B cell (primary cell): ENCODE results near the gene CTSH. TPM values are rescaled to one million over a fixed set of nuclear protein-coding genes. Genes with fewer than 3 reads are reported as not detected.
"Not testable (repeated sequence)": the region's sequence is repeated elsewhere in the genome, so short reads cannot be mapped to it uniquely, and the experiment has no call there.

Experiments used
- ATAC-seq: fragments of 200-7000 bp; cut with Tn5 transposase; one replicate; pipeline ENCODE4 v1.10.0; 2021; ENCODE audit warnings: low read depth, mild to moderate bottlenecking, moderate number of reproducible peaks, moderate library complexity
- CTCF ChIA-PET: fragments of 350-600 bp; sonication (Branson Sonifier 250); formaldehyde crosslinking; loops from one replicate; lab custom pipeline; 2021; ENCODE audit warnings: antibody characterized with exemption, inconsistent platforms; lab: Charles Lee
- POLR2A ChIA-PET: fragments of 350-600 bp; sonication (Branson Sonifier 250); formaldehyde crosslinking; loops from one replicate; lab custom pipeline; 2021; ENCODE audit warnings: antibody characterized with exemption; lab: Charles Lee
- DNase-seq: peaks from one replicate; pipeline ENCODE4 v3.0.0; 2013
- H2AFZ ChIP-seq: 2 replicates; pipeline ENCODE4 v1.6.1; 2012; ENCODE audit warnings: mild to moderate bottlenecking, low read depth, low read length; ENCODE audit not compliant: insufficient read depth, poor library complexity, severe bottlenecking
- H3K27ac ChIP-seq, 2 donors: 1 replicate in 1 of 2; 2 replicates in 1 of 2; pipeline ENCODE4 v1.5.1; 2012 to 2013; ENCODE audit warnings: low read length in 2 of 2, mild to moderate bottlenecking in 2 of 2, moderate library complexity in 1 of 2
- H3K27me3 ChIP-seq, 4 experiments: fragments of 200-600 bp in 1 of 4; sonication (generic) in 1 of 4; replicated peaks in 1 of 4; 1 replicate in 2 of 4; 2 replicates in 2 of 4; pipeline versions ENCODE4 v1.6.1 to v1.7.0; 2013 to 2016; ENCODE audit warnings: low read length in 3 of 4, mild to moderate bottlenecking in 2 of 4, mixed read lengths in 1 of 4, moderate library complexity in 1 of 4; ENCODE audit not compliant: insufficient read depth in 4 of 4, control insufficient read depth in 3 of 4; ENCODE audit errors: control extremely low read depth in 1 of 4
- H3K36me3 ChIP-seq, 2 experiments: replicated peaks in 1 of 2; 1 replicate in 1 of 2; 2 replicates in 1 of 2; pipeline versions ENCODE4 v1.6.1 to v1.7.1; 2013; ENCODE audit warnings: low read length in 1 of 2; ENCODE audit not compliant: insufficient read depth in 2 of 2, control insufficient read depth in 1 of 2; ENCODE audit errors: control extremely low read depth in 1 of 2, extremely low read depth in 1 of 2
- H3K4me1 ChIP-seq, 2 donors: fragments of 200-600 bp in 1 of 2; sonication (generic) in 1 of 2; 1 replicate in 1 of 2; 2 replicates in 1 of 2; pipeline versions ENCODE4 v1.5.1 to v1.6.1; 2013 to 2017; ENCODE audit warnings: low read length in 2 of 2; ENCODE audit not compliant: control insufficient read depth in 2 of 2, insufficient read depth in 2 of 2
- H3K4me2 ChIP-seq: replicated peaks from 2 replicates; pipeline ENCODE3; 2012; ENCODE audit warnings: mild to moderate bottlenecking, low read depth, low read length; ENCODE audit not compliant: poor library complexity, severe bottlenecking
- H3K4me3 ChIP-seq, 5 experiments: fragments of 200-600 bp in 1 of 5; sonication (generic) in 1 of 5; 1 replicate in 3 of 5; 2 replicates in 2 of 5; pipeline versions ENCODE4 v1.5.1 to v1.7.0; 2011 to 2016; ENCODE audit warnings: low read length in 4 of 5, mild to moderate bottlenecking in 4 of 5, low read depth in 2 of 5, control low read depth in 1 of 5, moderate library complexity in 1 of 5; ENCODE audit not compliant: insufficient read depth in 1 of 5; ENCODE audit errors: control extremely low read depth in 1 of 5, extremely low read depth in 1 of 5
- H3K79me2 ChIP-seq: fragments of 200-600 bp; sonication (generic); one replicate; pipeline ENCODE4 v1.6.0; 2016; ENCODE audit warnings: low read length; ENCODE audit not compliant: control insufficient read depth, insufficient read depth
- H3K9ac ChIP-seq: fragments of 200-600 bp; sonication (generic); 2 replicates; pipeline ENCODE4 v1.6.1; 2017; ENCODE audit warnings: mild to moderate bottlenecking, low read length, moderate library complexity
- H3K9me3 ChIP-seq, 3 donors: one replicate each; pipeline versions ENCODE4 v1.6.1 to v1.7.1; 2013; ENCODE audit warnings: low read length in 2 of 3; ENCODE audit not compliant: control insufficient read depth in 2 of 3, insufficient read depth in 1 of 3; ENCODE audit errors: control extremely low read depth in 1 of 3
- H4K20me1 ChIP-seq: 2 replicates; pipeline ENCODE4 v1.6.0; 2012; ENCODE audit warnings: mild to moderate bottlenecking, low read length; ENCODE audit not compliant: insufficient read depth, control insufficient read depth, poor library complexity, severe bottlenecking
- H3K27ac Mint-ChIP-seq: one replicate; pipeline ENCODE4 v1.8.0; 2021; ENCODE audit warnings: mixed read lengths
- H3K27me3 Mint-ChIP-seq: one replicate; pipeline ENCODE4 v1.8.0; 2021; ENCODE audit warnings: mixed read lengths
- H3K4me1 Mint-ChIP-seq: one replicate; pipeline ENCODE4 v1.8.0; 2021; ENCODE audit warnings: mixed read lengths
- H3K4me3 Mint-ChIP-seq: one replicate; pipeline ENCODE4 v1.8.0; 2021; ENCODE audit warnings: mixed read lengths
- H3K9me3 Mint-ChIP-seq: one replicate; pipeline ENCODE4 v1.8.0; 2022; ENCODE audit warnings: mixed read lengths; ENCODE audit not compliant: insufficient read depth
- EZH2 ChIP-seq: IDR thresholded peaks from 2 replicates; pipeline ENCODE4 v1.6.1; 2012; ENCODE audit warnings: borderline replicate concordance, low read depth, mild to moderate bottlenecking, moderate library complexity, low read length; ENCODE audit not compliant: insufficient read depth, poor library complexity, severe bottlenecking
- WGBS: methylation state at CpG from one replicate; pipeline ENCODE4 v1.1.5; 2013; ENCODE audit warnings: missing lambda C conversion rate; ENCODE audit not compliant: insufficient coverage; 5-methylcytosine and 5-hydroxymethylcytosine counted together
- intact Hi-C: fragments of 100-400 bp; cut with micrococcal nuclease; formaldehyde crosslinking; loops from one replicate; pipeline ENCODE4 v1.10.0; 2022
- polyA plus RNA-seq: library from polyadenylated mRNA; depleted of rRNA; stranded (reverse); fragments of >200 nt; gene quantifications from 2 replicates; pipeline ENCODE4 v1.2.3, GENCODE V29; 2012
- total RNA-seq, 2 donors: library from RNA; stranded (reverse); fragments of 120-200 nt in 1 of 2; gene quantifications; 1 replicate in 1 of 2; 2 replicates in 1 of 2; pipeline versions ENCODE4 v1.2.3 to v1.2.4, GENCODE V29; 2013 to 2022
- TF ChIP-seq, protein P1 (sequence below): fragments of 200-600 bp; IDR thresholded peaks from one replicate; pipeline ENCODE4 v1.8.0; 2022; ENCODE audit warnings: antibody characterized with exemption, mild to moderate bottlenecking

Gene CTSH
- total and polyA plus RNA-seq, 2 donors (not counting 1 experiment from before 2014, with no cell fraction given): 399 to 441 TPM

DNA sequence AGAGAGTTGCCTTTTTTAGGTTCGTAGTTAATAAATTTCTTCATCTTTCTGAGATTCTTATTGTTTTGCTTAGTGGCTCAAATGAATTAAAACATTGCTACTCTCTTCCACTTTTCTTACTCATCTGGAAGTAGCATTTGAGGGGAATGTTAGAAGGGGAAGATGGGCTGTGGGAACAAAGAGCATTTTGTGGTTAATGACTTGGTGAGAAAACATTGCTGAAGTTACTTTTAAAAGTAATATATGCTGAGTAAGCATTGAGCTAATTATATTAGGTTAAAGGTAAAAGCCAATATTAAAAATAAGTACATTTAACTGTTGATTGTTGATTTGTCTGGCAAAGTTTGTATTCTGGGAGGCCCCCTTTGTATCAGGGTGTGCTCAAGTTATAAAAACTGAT, 66.5 kb downstream of the CTSH start:
- H3K4me1 ChIP-seq: peaks cover 41 to 49% of the 10 kb centered on the region in 2 donors
- ATAC-seq (no peak), DNase-seq (no peak)
- Mint-ChIP-seq H3K4me1 (peaks cover 65% of the 10 kb centered on the region), H3K27me3 (no peaks in the 10 kb centered on the region), H3K27ac (no peak overlapping the region), H3K4me3 (peak overlapping the region; percentile 32), H3K9me3 (no peaks in the 10 kb centered on the region)
- peaks cover 100% of the 10 kb centered on the region for H4K20me1 ChIP-seq
- TF ChIP-seq EZH2: no peak
- TF ChIP-seq, protein P1, sequence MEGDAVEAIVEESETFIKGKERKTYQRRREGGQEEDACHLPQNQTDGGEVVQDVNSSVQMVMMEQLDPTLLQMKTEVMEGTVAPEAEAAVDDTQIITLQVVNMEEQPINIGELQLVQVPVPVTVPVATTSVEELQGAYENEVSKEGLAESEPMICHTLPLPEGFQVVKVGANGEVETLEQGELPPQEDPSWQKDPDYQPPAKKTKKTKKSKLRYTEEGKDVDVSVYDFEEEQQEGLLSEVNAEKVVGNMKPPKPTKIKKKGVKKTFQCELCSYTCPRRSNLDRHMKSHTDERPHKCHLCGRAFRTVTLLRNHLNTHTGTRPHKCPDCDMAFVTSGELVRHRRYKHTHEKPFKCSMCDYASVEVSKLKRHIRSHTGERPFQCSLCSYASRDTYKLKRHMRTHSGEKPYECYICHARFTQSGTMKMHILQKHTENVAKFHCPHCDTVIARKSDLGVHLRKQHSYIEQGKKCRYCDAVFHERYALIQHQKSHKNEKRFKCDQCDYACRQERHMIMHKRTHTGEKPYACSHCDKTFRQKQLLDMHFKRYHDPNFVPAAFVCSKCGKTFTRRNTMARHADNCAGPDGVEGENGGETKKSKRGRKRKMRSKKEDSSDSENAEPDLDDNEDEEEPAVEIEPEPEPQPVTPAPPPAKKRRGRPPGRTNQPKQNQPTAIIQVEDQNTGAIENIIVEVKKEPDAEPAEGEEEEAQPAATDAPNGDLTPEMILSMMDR: no peak
- WGBS: no CpG with 5 or more reads among the region's 1 CpG
- peak overlapping the region in 1 of 2 donors; percentile 32 for H3K27ac ChIP-seq
- no peaks in the 10 kb centered on the region for H3K27me3 ChIP-seq
- intact Hi-C loops: loop anchor here (10.0 kb wide), 1 partner anchor 436 kb away; the partner anchor contains the start of gene TMED3
- peak overlapping the region; percentile 19 for H3K9ac ChIP-seq
- H3K4me3 ChIP-seq: no peak overlapping the region
- no peaks in the 10 kb centered on the region for H3K9me3 ChIP-seq
- CTCF ChIA-PET: interaction anchor here (0.7 to 0.9 kb wide), 3 partner anchors 18 to 150 kb away, joined by 3 to 5 read pairs (median 4); no protein-coding TSS in a partner anchor
- peaks cover 99% of the 10 kb centered on the region for H3K79me2 ChIP-seq
- H3K4me2 ChIP-seq: peak overlapping the region; percentile 85
- POLR2A ChIA-PET: no interaction called here
- H3K36me3 ChIP-seq: peaks cover 6 to 39% of the 10 kb centered on the region in 2 experiments
- no peak overlapping the region for H2AFZ ChIP-seq

DNA sequence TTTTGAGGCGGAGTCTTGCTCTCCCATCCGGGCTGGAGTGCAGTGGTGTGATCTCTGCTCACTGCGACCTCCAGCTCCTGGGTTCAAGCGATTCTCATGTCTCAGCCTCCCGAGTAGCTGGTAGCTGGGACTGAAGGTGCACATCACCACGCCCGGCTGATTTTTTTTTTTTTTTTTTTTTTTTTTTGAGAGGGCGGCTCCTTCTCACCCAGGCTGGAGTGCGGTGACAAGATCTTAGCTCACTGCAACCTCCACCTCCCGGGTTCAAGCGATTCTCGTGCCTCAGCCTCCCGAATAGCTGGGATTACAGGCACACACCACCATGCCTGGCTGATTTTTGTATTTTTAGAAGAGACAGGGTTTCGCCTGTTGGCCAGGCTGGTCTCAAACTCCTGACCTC, 67.9 kb downstream of the CTSH start:
- H3K4me1 Mint-ChIP-seq: peaks cover 64% of the 10 kb centered on the region
- H3K27me3 ChIP-seq, H3K27ac Mint-ChIP-seq, H3K4me3 ChIP-seq, H2AFZ ChIP-seq, POLR2A ChIA-PET, H3K9me3 Mint-ChIP-seq, H3K27ac ChIP-seq, DNase-seq, H3K4me3 Mint-ChIP-seq, H3K9me3 ChIP-seq, H3K27me3 Mint-ChIP-seq, ATAC-seq, H3K9ac ChIP-seq: not testable (repeated sequence)
- Histone ChIP-seq H3K79me2 (peaks cover 90% of the 10 kb centered on the region), H4K20me1 (peaks cover 91% of the 10 kb centered on the region), H3K4me2 (peak overlapping the region; percentile 85), H3K4me1 (peaks cover 45 to 54% of the 10 kb centered on the region in 2 donors), H3K36me3 (peaks cover 3 to 29% of the 10 kb centered on the region in 2 experiments)
- CTCF ChIA-PET: interaction anchor here (0.7 kb wide), 1 partner anchor 227 kb away, joined by 4 read pairs; no protein-coding TSS in a partner anchor
- intact Hi-C loops: loop anchor here (2.0 to 10.0 kb wide), 2 partner anchors 14 to 438 kb away; partner anchors contain the start of gene TMED3
- WGBS: 61% methylated on average over 5 of the region's 14 CpGs
